IMR-90 (cell line): ENCODE results near the gene ABCG8. TPM values are rescaled to one million over a fixed set of nuclear protein-coding genes. Genes with fewer than 3 reads are reported as not detected.

Experiments
- ATAC-seq: fragments of 200-7000 bp; cut with Tn5 transposase; 2 replicates; pipeline ENCODE4 v1.9.1; 2020; ENCODE audit warnings: low read depth, mild to moderate bottlenecking, moderate library complexity
- BruUV-seq: library from RNA; stranded (reverse); fragments of 400-500 nt; replicated peaks from 2 replicates; lab custom pipeline; 2021; lab: Mats Ljungman, UMichigan
- CTCF ChIA-PET: fragments of 300-600 bp; formaldehyde crosslinking; extraction: SDS; loops from one replicate; lab custom pipeline; 2021; ENCODE audit warnings: antibody characterized with exemption; lab: Yijun Ruan, JAX
- POLR2A ChIA-PET: fragments of 300-600 bp; sonication (Branson Sonifier 250); formaldehyde crosslinking; loops from one replicate; lab custom pipeline; 2022; ENCODE audit warnings: antibody characterized with exemption; ENCODE audit not compliant: unreplicated experiment; lab: Charles Lee
- DNase-seq: peaks from one replicate; pipeline ENCODE4 v3.0.0; 2013
- H2AFZ ChIP-seq: replicated peaks from 2 replicates; pipeline ENCODE3; 2013; ENCODE audit warnings: low read length, mild to moderate bottlenecking; ENCODE audit not compliant: poor library complexity
- H2AK5ac ChIP-seq: 2 replicates; pipeline ENCODE4 v1.6.1; 2013; ENCODE audit warnings: low read depth, low read length, inconsistent platforms
- H2AK9ac ChIP-seq: replicated peaks from 2 replicates; pipeline ENCODE3; 2013; ENCODE audit warnings: mild to moderate bottlenecking, low read depth, low read length, moderate library complexity; ENCODE audit not compliant: poor library complexity
- H2BK120ac ChIP-seq: 2 replicates; pipeline ENCODE4 v1.6.1; 2013; ENCODE audit warnings: low read depth, low read length, inconsistent platforms
- H2BK15ac ChIP-seq: 3 replicates; pipeline ENCODE4 v1.6.1; 2013; ENCODE audit warnings: low read depth, low read length, inconsistent platforms
- H2BK20ac ChIP-seq: 2 replicates; pipeline ENCODE4 v1.6.1; 2013; ENCODE audit warnings: low read depth, mild to moderate bottlenecking, inconsistent platforms, low read length, moderate library complexity
- H2BK5ac ChIP-seq: 2 replicates; pipeline ENCODE4 v1.6.1; 2013; ENCODE audit warnings: mild to moderate bottlenecking, low read depth, low read length, inconsistent platforms; ENCODE audit not compliant: poor library complexity, severe bottlenecking
- H3K14ac ChIP-seq: replicated peaks from 2 replicates; pipeline ENCODE4 v1.6.1; 2013; ENCODE audit warnings: low read depth, low read length, inconsistent platforms
- H3K18ac ChIP-seq: 2 replicates; pipeline ENCODE4 v1.6.1; 2013; ENCODE audit warnings: low read depth, low read length, control low read depth
- H3K23ac ChIP-seq: 2 replicates; pipeline ENCODE4 v1.6.1; 2013; ENCODE audit warnings: low read depth, low read length, inconsistent platforms
- H3K27ac ChIP-seq: 2 replicates; pipeline ENCODE4 v1.5.1; 2013; ENCODE audit warnings: mild to moderate bottlenecking, control low read depth, low read length; ENCODE audit not compliant: insufficient read depth
- H3K27me3 ChIP-seq: 2 replicates; pipeline ENCODE4 v1.6.1; 2013; ENCODE audit warnings: low read length; ENCODE audit not compliant: control insufficient read depth, insufficient read depth
- H3K36me3 ChIP-seq: 2 replicates; pipeline ENCODE4 v1.6.1; 2013; ENCODE audit warnings: low read length, mixed read lengths; ENCODE audit not compliant: control insufficient read depth, insufficient read depth
- H3K4ac ChIP-seq: 2 replicates; pipeline ENCODE4 v1.6.1; 2013; ENCODE audit warnings: low read depth, low read length, inconsistent platforms
- H3K4me1 ChIP-seq: 2 replicates; pipeline ENCODE4 v1.6.1; 2013; ENCODE audit warnings: low read length, mixed read lengths; ENCODE audit not compliant: control insufficient read depth, insufficient read depth
- H3K4me2 ChIP-seq: 2 replicates; pipeline ENCODE4 v1.6.1; 2013; ENCODE audit warnings: low read depth, mild to moderate bottlenecking, control low read depth, low read length, moderate library complexity
- H3K4me3 ChIP-seq: 2 replicates; pipeline ENCODE4 v1.5.1; 2013; ENCODE audit warnings: low read depth, mild to moderate bottlenecking, control low read depth, low read length, moderate library complexity; ENCODE audit not compliant: insufficient read depth
- H3K56ac ChIP-seq: 2 replicates; pipeline ENCODE4 v1.6.1; 2013; ENCODE audit warnings: low read length, inconsistent platforms; ENCODE audit not compliant: insufficient read depth; ENCODE audit errors: extremely low read depth
- H3K79me1 ChIP-seq, 2 experiments: 2 replicates each; pipeline ENCODE4 v1.6.1; 2013; ENCODE audit warnings: low read length in 2 of 2, inconsistent platforms in 1 of 2, low read depth in 1 of 2
- H3K9ac ChIP-seq: 2 replicates; pipeline ENCODE4 v1.6.1; 2013; ENCODE audit warnings: low read depth, low read length, control low read depth
- H3K9me1 ChIP-seq: 2 replicates; pipeline ENCODE4 v1.6.1; 2013; ENCODE audit warnings: low read length, inconsistent platforms; ENCODE audit not compliant: insufficient read depth
- H3K9me3 ChIP-seq: 2 replicates; pipeline ENCODE4 v1.6.1; 2013; ENCODE audit warnings: low read length; ENCODE audit not compliant: control insufficient read depth, insufficient read depth
- H4K20me1 ChIP-seq: 2 replicates; pipeline ENCODE4 v1.6.1; 2013; ENCODE audit warnings: low read length, inconsistent platforms; ENCODE audit not compliant: insufficient read depth
- H4K5ac ChIP-seq: 2 replicates; pipeline ENCODE4 v1.6.1; 2013; ENCODE audit warnings: mild to moderate bottlenecking, low read depth, low read length, control low read depth
- H4K8ac ChIP-seq, 2 experiments: 2 replicates each; pipeline ENCODE4 v1.6.1; 2013; ENCODE audit warnings: low read depth in 2 of 2, low read length in 2 of 2, control low read depth in 1 of 2, inconsistent platforms in 1 of 2
- H4K91ac ChIP-seq: 2 replicates; pipeline ENCODE4 v1.6.1; 2013; ENCODE audit warnings: low read depth, low read length, inconsistent platforms; ENCODE audit not compliant: insufficient read depth
- CEBPB ChIP-seq: IDR thresholded peaks from 2 replicates; pipeline ENCODE4 v1.6.1; 2012; ENCODE audit warnings: low read depth, low read length, improper control_type of control experiment
- POLR2A ChIP-seq: IDR thresholded peaks from 2 replicates; pipeline ENCODE4 v1.6.1; 2012; ENCODE audit warnings: mild to moderate bottlenecking, low read depth, low read length
- WGBS, 2 experiments: methylation state at CpG; one replicate each; pipeline versions ENCODE4 v1.1.5 to v1.1.7; 2013; ENCODE audit warnings: missing lambda C conversion rate in 2 of 2; ENCODE audit not compliant: insufficient read length in 1 of 2; ENCODE audit errors: extremely low coverage in 2 of 2; 5-methylcytosine and 5-hydroxymethylcytosine counted together
- dilution Hi-C: fragments of 300-500 bp; cut with HindIII; formaldehyde crosslinking; loops from one replicate; pipeline ENCODE4 v1.14.3; 2018; ENCODE audit warnings: low sequenced_read_pairs; ENCODE audit not compliant: unreplicated experiment
- in situ Hi-C: fragments of 300-500 bp; cut with MboI; formaldehyde crosslinking; loops from 3 replicates; pipeline ENCODE4 v1.14.3; 2019; ENCODE audit warnings: low sequenced_read_pairs, inconsistent platforms, mixed read lengths
- intact Hi-C: fragments of 100-400 bp; cut with micrococcal nuclease; formaldehyde crosslinking; loops from 2 replicates; pipeline ENCODE4 v1.10.0; 2022
- polyA plus RNA-seq, 3 experiments: library from polyadenylated mRNA; depleted of rRNA; stranded (reverse); fragments of >200 nt; gene quantifications; 2 replicates each; pipeline ENCODE4 v1.2.3, GENCODE V29; 2012; ENCODE audit warnings: low replicate concordance in 1 of 3
- total RNA-seq: library from RNA; depleted of rRNA; stranded (reverse); fragments of >200 nt; gene quantifications from 2 replicates; pipeline ENCODE4 v1.2.3, GENCODE V29; 2012

ABCG8 gene
- total and polyA plus RNA-seq, 2 of the 4 experiments (the other 2 are of a cell fraction) = not detected

- no peaks in the 10 kb centered on the region for H3K36me3 ChIP-seq
- no peaks in the 10 kb centered on the region for H3K79me1 ChIP-seq
- 60% methylated on average over 1 of the region's 14 CpGs; no CpG with 5 or more reads in 1 of the 2 experiments for WGBS, 2 experiments
- no peak overlapping the region for H2AK5ac ChIP-seq
- no peak overlapping the region for H2BK20ac ChIP-seq
- no peak overlapping the region for H3K27ac ChIP-seq
- no peak overlapping the region for H4K8ac ChIP-seq
- no peak overlapping the region for H4K5ac ChIP-seq
- no peaks in the 10 kb centered on the region for H3K4me1 ChIP-seq
- no peak for ATAC-seq
- BruUV-seq = no TSS peak
- CTCF ChIA-PET = no interaction called here
- dilution Hi-C loops (no loop called here), intact Hi-C loops (no loop called here), in situ Hi-C loops (no loop called here)
- POLR2A ChIA-PET = no interaction called here
- no peak overlapping the region for H3K18ac ChIP-seq
- no peak overlapping the region for H3K9ac ChIP-seq
- no peak overlapping the region for H3K14ac ChIP-seq
- H4K91ac ChIP-seq = no peak overlapping the region
- H3K4me3 ChIP-seq = no peak overlapping the region
- H3K4me2 ChIP-seq = no peak overlapping the region
- no peak overlapping the region for H3K23ac ChIP-seq
- no peak overlapping the region for H2BK5ac ChIP-seq
- no peak overlapping the region for H2AFZ ChIP-seq
- H2AK9ac ChIP-seq = no peak overlapping the region
- H4K20me1 ChIP-seq = no peaks in the 10 kb centered on the region
- H3K56ac ChIP-seq = no peak overlapping the region
- H3K9me1 ChIP-seq = no peaks in the 10 kb centered on the region
- no peak overlapping the region for H3K4ac ChIP-seq
- peaks cover 49% of the 10 kb centered on the region for H3K27me3 ChIP-seq
- DNase-seq = no peak
- H2BK15ac ChIP-seq = no peak overlapping the region
- TF ChIP-seq CEBPB = 0 out of 2 replicates have a peak, but pooled peaks have one; percentile 26
- TF ChIP-seq POLR2A = no peak
- no peaks in the 10 kb centered on the region for H3K9me3 ChIP-seq
- H2BK120ac ChIP-seq = no peak overlapping the region
Observed at GRCh38 chr2:43841949-43842865, 3.4 kb downstream of the ABCG8 start.
